SKM-1 treated with dmso at 0.1 percent for 144 hours (cell line): ENCODE data around the gene TGFBR3L.

Source experiments
- DNase-seq: peaks from one replicate; lab custom pipeline; 2025; ENCODE audit not compliant: unreplicated experiment; lab: John Stamatoyannopoulos, UW

TGFBR3L gene

DNA sequence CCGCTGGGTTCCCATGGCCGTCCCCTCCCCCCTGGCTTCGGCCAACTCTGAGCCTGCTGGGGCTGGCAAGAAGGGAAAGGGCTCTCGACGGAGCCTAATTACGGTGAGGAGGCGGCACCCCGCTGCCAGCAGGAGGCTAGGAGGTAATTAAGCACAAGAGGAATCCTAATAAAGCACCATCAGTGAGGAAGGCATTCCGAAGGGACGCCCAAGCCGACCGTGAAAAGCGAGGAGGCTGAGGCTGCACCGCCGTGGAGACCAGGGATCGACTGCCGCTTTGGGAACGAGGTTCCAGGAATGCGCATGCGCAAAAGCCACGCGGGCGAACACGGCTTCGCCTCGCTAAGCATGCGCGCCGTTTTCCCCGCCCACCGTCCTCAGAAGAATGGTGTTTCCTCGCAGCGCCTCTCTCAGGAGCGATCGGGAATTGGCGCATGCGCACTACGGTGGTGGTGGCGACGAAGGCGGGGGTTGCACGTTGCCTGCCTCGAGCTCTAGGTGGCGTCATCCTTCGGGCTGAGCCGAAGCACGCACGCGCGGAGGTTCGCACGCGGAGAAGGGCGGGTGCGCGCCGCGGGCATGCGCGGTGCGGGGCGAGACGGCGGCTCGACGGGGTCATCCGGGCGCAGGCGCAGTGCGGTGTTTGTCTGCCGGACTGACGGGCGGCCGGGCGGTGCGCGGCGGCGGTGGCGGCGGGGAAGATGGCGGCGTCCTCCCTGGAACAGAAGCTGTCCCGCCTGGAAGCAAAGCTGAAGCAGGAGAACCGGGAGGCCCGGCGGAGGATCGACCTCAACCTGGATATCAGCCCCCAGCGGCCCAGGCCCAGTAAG is 11.2 kb upstream of the TGFBR3L start, which contains the start of gene MAP2K7:
MAP2K7 (plus strand) TSS at position 634 of the 830 bp plus-strand sequence; CDS start at position 702, 68 bp downstream.
- peak; percentile 98 for DNase-seq

DNA sequence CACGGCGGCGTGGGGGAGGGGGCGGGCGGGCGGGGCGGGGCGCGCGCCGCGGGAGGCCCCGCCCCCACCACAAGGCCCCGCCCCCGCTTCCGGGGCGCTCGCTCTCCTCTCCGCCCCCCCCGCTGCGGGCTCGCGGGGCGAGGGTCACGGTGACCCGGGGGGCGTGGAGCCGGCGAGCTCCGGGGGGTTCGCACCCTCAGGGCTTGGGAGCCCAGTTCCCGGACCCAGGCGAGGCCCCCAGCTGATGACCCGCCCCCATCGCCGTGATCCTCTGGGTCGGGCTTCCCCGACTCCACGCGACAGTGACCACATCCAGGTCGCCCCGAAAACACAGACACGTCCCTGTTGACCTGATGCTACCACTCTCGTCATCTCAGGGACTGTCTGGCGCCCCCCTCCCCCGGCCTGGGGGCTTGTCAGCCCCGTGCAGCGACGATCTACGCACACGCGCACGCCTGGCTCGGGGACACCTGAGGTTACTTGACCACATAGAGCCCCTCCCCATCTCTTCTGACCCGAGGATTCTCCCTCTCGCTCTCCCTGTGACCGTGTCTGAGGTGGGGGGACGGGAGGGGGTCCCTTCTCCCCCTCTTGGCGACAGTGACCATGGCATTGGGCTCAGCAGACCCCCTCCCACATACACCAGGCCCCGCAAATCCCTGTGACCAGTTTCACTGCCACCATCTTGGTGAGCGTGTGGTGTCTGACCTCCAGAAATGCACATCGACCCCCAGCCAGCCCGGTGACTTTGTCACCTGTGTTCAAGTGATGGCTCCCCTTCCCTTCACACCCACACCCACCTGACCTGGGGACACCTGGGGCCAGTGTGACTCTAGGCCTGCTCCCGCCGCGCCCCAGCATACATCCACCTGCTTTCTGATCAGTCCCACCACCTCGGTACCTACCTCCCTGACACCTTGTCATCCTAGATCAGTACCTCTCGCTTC is 10.3 kb upstream of the TGFBR3L start:
- no peak for DNase-seq

DNA sequence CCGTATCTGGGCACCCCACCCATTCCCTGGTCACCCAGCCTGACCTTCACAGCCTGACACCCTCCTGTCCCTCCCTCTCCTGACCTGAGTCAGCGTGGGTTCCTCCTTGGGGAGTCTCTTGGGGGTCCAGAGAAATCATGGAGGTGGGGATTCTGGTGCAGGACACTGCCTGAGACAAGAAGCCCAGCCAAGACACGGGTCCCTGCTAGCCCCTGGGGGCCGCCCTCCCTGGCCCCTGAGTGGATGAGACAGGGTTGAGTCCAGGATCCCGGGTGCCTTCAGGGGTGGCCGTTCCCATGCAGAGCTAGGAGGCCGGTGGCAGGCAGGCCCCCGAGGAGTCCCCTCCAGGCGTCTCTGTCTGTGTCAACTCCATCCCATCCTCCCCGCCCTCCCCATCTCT is 9.4 kb upstream of the TGFBR3L start:
- DNase-seq, result no peak

DNA sequence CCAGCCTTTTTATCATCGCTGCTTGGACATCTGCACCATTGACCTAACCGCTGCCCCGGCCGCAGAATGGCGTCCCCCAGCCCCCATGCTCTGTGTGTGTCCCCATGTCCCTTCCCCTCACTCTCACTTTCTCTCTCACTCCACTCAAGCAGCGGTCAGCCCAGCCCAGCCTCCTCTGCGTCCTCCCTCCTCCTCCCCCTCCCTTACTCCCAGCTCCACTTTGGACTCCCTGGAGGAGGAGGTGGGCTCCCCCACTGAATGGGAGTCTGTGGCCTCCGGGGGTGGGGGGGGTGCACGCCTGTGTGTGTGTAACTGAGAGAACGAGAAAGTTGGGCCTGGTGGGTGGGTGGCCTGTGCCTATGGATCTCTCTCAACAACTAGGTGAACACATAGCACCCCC is 8.8 kb upstream of the TGFBR3L start:
- DNase-seq, result no peak

DNA sequence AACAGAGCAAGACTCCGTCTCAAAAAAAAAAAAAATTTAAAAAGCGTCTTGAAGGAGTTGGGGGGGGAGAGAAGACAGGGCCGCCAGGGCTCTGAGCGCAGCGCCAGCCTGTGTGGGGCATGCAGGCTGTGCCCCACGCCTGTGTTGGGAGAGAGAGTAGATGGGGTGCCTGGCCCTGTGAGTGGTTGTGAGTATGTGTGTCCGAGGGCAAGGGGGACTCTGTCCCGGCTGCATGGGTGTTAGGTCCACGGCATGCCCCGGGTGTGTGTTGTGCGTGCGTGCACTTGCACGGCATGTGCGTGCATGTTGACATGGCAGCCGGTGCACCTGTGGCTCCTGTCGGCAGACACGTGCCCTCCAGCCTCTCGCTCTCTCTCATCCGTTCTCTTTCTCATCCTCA is 7.5 kb upstream of the TGFBR3L start:
- DNase-seq, result no peak

DNA sequence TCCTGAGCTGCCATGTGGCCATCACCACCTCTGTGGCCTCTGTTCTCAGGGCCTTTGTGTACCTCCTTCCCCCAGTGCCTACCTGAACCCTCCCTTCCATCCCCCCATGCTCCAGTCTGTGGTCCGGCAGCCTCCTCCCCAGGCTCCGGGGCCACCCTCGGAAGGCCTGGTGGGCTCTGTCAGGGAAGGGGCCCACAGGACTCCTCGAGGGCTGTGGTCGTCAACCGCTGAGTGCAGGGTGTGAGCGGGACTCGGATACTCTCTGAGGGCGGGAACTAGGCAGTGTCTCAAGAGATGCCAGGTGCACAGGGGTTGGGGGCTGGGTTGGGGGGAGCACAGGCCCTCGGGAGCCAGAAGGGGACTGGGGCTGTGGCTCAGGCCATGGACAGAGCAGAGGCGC is 7.1 kb upstream of the TGFBR3L start:
- DNase-seq, result no peak

DNA sequence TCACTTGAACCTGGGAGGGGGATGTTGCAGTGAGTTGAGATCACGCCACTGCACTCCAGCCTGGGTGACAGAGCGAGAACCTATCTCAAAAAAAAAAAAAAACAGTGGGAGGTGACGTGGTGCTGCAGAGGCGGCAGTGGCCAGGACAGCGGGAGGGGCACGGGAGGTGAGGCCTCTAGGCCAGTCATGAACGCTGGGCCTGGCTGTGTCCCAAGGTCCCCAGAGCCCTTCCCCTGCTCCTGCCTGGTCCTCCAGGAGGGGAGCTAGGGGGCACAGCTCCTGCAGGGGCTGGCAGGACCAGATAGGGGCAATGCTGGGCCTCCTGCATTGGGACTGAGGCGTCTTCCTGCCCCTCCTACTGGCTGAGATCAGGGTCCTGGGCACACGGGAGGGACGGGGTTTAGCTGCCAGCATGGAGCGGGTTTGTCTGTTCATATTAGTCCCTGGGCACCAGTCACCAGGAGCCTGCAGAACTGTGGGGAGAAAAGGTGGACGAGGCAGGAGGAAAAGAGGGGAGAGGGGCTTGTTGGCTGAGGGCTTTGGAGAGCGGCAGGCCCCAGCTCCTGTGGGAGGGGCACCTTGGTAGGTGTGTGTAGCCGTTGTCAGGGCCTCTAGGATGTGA is 6.4 kb upstream of the TGFBR3L start:
- no peak for DNase-seq

DNA sequence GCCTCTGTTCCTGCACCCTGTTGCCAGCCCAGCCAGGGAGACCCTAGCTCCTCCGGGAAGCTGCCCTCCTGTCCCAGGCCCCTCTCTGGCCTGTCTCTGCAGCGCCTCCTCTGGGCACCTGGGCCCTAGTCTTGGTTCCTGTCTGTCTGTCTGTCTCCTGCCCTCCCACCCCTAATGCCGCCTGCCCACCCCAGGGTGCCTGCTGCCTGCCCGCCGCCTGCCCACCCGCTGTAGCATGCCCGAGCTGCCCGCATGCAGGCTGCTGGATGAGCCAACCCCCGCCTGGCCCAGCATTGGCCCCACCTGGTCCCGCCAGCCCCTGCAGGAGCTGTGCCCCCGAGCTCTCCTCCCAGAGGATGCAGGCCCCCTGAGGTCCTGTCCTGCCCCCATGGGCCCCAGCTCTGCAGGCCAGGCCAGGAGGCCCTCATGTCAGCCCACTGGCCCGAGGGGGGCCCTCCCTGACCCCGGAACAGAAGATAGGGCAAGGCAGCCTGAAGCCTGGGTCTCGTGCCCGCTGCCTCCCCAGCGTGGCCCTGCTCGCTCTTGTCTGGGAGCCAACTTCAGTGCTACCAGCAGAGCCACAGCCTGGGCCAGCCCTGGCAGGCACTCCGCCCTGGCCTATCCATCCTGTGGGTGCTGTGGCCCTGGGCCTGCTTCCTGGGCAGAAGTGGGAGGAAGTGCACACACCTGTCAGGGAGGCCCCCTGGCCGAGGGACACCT is 5.7 kb upstream of the TGFBR3L start:
- DNase-seq, result no peak

DNA sequence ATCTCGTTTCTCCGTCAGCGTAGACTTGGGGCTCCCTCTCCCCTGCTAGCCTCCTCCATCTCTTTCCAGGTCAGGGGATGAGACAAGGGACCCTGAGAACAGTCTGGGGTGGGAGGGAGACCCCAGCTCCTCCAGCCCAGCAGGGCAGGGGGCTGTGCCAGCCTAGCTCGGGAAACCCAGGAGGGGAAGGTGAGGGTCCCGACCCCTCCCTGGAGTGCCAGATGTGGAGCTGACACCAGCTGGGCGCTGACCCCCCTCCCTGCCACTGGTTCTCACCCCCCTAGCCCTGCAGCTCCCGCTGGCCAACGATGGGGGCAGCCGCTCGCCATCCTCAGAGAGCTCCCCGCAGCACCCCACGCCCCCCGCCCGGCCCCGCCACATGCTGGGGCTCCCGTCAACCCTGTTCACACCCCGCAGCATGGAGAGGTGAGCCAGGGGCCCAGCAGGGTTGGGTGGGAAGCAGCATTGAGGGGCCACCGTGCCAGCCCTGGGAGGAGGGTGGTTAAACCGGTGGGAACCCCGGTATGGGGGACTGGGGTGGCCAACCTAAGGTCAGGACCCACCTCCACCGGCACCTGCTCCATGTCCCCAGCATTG is 5.1 kb upstream of the TGFBR3L start:
- DNase-seq, result no peak

DNA sequence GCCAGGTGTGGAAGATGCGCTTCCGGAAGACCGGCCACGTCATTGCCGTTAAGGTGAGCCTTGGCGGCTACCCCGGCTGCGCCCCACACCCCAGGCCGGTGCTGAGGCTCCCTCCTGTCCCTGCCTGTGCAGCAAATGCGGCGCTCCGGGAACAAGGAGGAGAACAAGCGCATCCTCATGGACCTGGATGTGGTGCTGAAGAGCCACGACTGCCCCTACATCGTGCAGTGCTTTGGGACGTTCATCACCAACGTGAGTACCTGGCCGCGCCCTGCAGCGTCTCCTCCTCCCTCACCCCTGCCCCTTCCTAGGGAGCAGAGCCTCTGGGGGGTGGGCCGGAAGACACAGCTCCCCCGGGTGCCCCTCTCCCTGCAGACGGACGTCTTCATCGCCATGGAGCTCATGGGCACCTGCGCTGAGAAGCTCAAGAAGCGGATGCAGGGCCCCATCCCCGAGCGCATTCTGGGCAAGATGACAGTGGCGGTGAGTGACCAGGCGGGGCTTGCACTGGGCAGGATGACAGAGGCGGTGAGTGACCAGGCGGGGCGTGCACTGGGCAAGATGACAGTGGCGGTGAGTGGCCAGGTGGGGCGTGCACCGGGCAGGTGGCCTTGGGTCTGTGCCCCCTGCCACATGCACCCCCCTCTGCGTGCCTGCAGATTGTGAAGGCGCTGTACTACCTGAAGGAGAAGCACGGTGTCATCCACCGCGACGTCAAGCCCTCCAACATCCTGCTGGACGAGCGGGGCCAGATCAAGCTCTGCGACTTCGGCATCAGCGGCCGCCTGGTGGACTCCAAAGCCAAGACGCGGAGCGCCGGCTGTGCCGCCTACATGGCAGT is 4.1 kb upstream of the TGFBR3L start:
- no peak for DNase-seq

DNA sequence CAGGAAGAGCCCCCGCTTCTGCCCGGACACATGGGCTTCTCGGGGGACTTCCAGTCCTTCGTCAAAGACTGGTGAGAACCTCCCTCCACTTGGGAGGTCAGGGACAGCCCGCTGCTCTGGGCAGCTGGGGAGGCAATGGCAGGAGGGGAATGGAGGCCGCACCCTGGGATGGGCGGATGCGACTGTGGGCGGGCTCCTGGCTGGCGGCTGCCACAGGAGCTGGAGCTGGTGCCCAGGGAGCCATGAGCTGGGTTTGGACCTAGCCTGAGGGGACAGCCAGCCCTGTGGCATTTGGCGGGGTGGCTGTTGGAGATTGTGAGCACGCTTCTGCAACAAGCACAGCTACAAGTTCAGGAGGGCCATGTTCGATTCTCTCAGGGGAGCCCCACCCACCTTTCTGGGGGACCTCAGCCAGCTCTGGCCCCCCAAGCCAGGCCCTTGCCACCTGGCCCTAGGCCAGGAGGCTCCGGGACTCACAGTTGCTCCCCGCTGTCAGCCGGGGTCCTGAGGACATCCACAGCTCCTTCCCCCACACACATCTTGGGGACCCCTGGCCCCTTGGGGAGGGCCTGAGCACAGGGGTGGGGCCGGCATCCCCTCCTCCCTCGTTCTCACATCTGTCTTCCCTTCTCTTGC is 3.0 kb upstream of the TGFBR3L start:
- no peak for DNase-seq

DNA sequence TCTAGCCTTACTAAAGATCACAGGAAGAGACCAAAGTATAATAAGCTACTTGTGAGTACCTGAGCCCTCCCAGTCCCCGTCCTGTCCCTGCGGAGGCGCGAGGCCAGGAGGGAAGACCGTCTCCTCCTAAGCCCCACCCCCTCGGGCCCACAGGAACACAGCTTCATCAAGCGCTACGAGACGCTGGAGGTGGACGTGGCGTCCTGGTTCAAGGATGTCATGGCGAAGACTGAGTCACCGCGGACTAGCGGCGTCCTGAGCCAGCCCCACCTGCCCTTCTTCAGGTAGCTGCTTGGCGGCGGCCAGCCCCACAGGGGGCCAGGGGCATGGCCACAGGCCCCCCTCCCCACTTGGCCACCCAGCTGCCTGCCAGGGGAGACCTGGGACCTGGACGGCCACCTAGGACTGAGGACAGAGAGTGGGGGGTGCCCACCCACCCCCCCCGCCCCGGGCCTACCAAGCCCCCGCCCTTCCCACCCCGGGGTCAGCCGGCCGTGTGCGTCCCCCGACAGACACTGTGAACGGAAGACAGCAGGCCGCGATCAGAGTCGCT is 2.4 kb upstream of the TGFBR3L start:
- no peak for DNase-seq

DNA sequence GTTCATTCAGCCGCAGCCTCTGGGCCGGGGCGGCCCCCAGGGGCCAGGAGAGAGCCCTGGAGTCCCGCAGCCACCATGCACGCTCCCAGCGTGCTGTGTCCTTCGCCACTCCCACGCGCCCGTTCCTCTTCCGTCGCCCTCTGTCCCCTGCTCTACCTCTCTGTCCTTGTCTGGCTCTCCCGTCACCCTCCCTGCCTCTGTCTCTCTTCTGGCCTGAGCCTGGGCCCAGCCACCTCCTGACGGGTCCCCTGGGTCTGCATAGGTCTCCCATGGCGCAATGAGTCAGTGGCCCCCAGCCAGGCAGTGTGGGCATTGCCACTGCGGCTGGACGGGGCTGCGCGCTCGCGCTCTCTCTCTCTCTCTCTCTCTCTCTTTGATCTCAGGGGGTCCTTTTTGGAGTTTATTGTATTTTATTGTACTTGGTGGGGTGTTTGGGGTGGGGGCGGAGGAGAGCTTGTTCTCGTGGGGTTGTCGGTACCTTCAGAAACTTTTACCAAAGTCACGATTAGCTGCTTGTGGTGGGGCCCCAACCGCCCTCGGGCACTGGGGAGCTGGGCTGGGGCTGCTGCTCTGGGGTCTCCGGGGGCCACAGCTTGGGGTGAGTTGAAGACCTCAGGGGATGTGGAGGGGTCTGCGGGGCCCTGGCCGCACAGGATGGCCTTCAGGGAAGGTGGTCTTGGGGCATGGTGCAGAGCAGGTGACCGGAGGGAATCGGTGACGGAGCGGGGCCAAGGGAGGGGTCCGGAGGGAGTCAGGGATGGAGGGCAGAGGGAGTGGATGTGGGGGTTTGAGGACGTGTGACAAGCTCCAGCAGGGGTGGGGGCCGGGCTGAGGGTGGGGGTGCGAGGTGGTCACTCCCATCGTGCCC is 1.7 kb upstream of the TGFBR3L start:
- no peak for DNase-seq

DNA sequence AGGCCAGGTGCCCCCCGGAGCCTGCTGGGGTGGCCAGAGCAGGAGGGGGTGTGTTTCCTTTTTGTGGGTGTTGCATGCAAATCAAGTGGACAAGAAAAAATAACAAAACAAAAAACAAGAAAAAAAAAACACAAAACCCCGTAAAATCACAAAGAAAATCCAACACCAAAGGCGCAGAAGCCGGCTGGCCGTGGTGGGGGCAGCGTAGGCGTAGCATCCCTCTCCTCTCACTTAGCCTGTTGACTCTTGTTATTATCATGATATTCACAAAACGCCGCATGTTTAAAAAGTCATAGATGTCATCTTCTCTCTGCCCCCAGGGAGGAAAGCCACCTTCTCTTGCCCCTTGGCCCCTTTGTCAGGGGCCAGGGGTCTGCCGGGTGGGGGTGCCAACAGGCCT is 978 bp upstream of the TGFBR3L start:
- DNase-seq, result no peak

DNA sequence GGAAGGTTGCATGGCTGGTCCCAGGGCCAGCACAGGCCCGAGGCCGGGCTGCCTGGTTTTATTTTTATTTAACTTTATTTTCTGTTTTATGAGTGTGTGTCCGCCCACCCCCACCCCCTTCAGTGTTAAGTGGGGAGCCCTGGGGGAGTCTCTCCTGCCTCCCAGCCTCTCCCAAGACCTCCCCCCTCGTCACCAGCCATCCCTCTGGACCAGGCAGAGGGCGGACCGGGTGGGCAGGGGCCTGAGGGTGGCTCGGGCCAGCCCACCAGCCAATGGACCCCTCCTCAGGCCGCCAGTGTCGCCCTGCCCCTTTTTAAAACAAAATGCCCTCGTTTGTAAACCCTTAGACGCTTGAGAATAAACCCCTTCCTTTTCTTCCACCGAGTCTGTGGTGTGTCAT is 531 bp upstream of the TGFBR3L start:
- no peak for DNase-seq

DNA sequence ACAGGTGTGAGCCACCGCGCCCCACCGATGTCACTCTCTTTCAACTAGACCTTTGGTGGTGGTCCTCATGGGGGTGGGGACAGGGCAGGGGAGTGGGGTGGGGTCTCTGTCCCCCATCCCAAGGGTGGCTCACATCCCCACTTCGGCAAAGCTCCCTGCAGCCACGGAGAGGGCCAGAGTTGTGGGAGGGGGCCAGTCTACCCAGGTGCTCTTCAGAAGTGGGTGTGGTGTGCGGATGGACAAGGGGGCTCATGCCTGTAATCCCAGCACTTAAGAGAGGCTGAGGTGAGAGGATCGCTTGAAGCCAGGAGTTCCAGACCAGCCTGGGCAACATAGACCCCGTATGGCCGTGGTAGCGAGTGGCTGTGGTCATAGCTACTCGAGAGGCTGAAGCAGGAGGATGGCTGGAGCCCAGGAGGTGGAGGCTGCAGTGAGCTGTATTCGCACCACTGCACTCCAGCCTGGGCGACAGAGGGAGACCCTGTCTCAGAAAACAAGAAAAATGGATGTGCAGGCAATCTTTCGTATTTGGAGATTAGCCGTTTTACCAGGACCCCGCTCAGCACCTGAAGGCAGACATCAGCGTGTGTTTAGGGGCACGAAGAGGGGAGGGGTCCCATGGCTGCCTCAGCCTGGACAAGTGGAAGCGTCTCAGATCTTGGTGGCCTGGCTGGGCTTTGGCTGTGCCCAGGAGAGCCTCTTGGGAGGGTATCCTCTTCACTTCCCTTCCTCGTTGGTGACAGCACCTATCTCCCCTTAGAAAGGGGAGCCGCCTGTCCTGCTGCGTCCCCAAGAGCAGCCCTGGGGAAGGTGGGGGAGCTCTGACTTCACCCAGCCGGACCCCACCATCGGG is 846 bp downstream of the TGFBR3L start:
- DNase-seq, result no peak
